ENCODE results near the gene PLA2G4E. TPM values are rescaled to one million over a fixed set of nuclear protein-coding genes. Genes with fewer than 3 reads are reported as not detected.

The PLA2G4E gene
- total RNA-seq, 8 experiments from 2014 or later: 0.08 to 0.52 (median 0.28) TPM; not detected in 4

DNA sequence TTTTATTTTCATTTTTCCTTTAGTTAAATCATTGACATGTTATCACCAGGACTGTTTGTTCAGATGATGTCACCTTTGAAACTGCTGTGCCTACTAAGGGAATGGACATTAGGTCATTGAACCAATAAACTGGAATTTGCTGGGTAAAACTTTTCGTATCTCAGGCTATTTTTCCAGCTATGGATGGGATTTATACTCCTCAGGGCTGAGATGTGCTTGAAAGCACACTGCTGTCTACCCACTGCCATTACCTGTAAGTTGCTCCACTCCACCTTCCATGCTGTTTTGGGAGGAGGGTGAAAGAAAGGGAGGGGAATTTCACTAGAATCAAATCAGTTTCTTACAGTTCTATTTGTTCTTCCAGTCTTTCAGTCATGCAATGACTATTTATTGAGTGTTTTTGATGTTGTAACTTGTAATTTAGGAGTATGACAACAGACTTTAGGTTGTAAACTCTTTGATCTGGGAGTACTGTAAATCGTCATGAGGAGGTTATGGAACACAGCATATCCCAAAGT lies 59.8 kb downstream of the PLA2G4E start:
- Histone ChIP-seq H3K4me3 (no peak overlapping the region), H3K27ac (no peak overlapping the region), H3K4me1 (replicated peaks in 1 of 2) (no peaks in the 10 kb centered on the region)
- peak in 1 of 8 experiments; percentile 34 for ATAC-seq (replicated peaks in 6 of 8)
- 0 to 94% (median 73%) methylated on average over 1 to 2 of the region's 2 CpGs for WGBS, 10 experiments
- in situ Hi-C loops (cut with MboI; ENCODE audit: low pct_unique_long_range_greater_than_20kb in 2 of 9, low sequenced_read_pairs in 9 of 9, unreplicated experiment in 9 of 9): no loop called here

GRCh38 chr15:41958002-41958420 lies 62.8 kb downstream of the PLA2G4E start:
- Histone ChIP-seq H3K27ac (no peak overlapping the region), H3K4me1 (replicated peaks in 1 of 2) (no peaks in the 10 kb centered on the region), H3K4me3 (no peak overlapping the region)
- in situ Hi-C loops (cut with MboI; ENCODE audit: low pct_unique_long_range_greater_than_20kb in 2 of 9, low sequenced_read_pairs in 9 of 9, unreplicated experiment in 9 of 9): no loop called here
- whole genome bisulfite sequencing, 10 experiments: 51 to 100% (median 81%) methylated on average over 1 to 7 of the region's 7 CpGs; no CpG with 5 or more reads in 1 of the 10 experiments
- ATAC-seq (replicated peaks in 6 of 8): no peak

DNA sequence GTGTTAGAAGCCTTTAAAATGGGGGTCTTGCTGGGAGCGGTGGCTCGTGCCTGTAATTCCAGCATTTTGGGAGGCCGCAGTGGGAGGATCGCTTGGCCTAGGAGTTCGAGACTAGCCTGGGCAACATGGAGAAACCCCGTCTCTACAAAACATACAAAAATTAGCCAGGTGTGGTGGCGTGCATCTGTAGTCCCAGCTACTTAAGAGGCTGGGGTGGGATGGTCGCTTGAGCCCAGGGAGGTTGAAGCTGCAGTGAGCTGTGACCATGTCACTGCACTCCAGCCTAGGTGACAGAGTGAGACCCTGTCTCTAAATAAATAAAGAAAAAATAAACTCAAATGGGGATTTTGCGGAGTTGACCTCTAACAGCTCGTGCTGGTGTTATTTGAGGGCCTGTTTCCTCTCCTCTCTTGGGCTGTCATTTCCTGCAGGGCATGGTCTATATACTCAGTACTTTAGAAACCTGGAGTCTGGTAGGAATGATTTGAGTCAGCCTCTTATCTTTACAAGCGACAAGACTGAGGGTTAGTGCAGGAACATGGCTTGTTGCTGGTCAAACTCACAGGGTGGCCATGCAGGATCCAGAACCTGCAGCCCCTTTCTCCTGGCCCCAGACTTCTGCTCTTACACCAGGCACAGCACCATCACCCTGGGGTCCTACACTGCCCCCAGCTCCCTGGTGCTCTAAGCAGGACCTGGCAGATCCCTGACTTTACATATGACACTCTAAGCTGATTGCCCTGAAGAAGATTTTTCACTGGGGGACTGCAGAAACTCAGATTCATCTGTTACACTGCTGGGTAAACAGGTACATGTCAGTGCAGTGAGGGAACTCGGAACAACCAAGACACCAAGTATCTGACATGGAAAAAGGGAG lies 63.6 kb downstream of the PLA2G4E start:
- no peak overlapping the region for H3K4me3 ChIP-seq
- WGBS, 10 experiments: 78 to 100% (median 95%) methylated on average over 1 to 12 of the region's 12 CpGs
- in situ Hi-C loops (cut with MboI; ENCODE audit: low pct_unique_long_range_greater_than_20kb in 2 of 9, low sequenced_read_pairs in 9 of 9, unreplicated experiment in 9 of 9): no loop called here
- no peaks in the 10 kb centered on the region for H3K4me1 ChIP-seq (replicated peaks in 1 of 2)
- ATAC-seq (replicated peaks in 6 of 8): no peak
- H3K27ac ChIP-seq: no peak overlapping the region

DNA sequence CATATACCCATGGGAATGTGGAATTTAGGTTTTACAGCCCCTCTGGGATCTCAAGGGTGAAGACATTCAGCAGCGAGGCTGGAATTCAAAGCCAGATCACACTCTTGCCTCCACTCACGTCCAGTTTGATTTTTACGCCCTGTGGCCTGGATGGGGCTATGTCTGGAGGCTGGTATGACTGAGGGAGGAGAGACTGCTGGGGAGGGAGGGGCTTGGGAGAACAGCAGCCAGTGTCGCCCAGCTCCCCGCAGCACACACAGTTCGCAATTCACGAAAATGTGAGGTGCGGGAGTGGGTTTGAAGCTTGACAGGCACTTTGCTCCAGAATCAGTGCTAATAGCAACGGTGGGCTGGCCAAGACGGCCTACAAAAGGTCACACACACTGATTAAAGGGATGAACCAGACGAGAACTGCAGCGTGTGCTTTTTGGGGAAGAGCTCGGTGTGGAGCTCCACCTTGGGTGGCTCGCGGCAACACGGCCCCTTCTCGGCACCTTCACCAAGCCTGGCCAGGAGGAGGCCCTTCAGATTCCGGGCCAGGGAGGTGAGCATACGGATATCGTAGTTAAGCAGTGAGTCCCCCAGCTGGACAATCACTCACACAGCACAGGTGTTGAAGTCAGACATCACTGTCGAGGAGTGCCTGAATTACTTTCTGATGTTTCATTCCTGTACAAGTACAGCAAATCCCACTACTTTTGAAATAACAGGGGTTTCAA lies 64.9 kb downstream of the PLA2G4E start:
- in situ Hi-C loops (cut with MboI; ENCODE audit: low pct_unique_long_range_greater_than_20kb in 2 of 9, low sequenced_read_pairs in 9 of 9, unreplicated experiment in 9 of 9): no loop called here
- WGBS, 10 experiments: 20 to 92% (median 60%) methylated on average over 1 to 10 of the region's 21 CpGs; no CpG with 5 or more reads in 4 of the 10 experiments

GRCh38 chr15:41955100-41955499 lies 65.7 kb downstream of the PLA2G4E start:
- 75 to 100% (median 93%) methylated on average over 1 to 5 of the region's 7 CpGs; no CpG with 5 or more reads in 1 of the 10 experiments for whole genome bisulfite sequencing, 10 experiments
- no peaks in the 10 kb centered on the region for H3K4me1 ChIP-seq (replicated peaks in 1 of 2)
- no peak overlapping the region for H3K27ac ChIP-seq
- H3K4me3 ChIP-seq: no peak overlapping the region
- ATAC-seq (replicated peaks in 6 of 8): no peak
- in situ Hi-C loops (cut with MboI; ENCODE audit: low pct_unique_long_range_greater_than_20kb in 2 of 9, low sequenced_read_pairs in 9 of 9, unreplicated experiment in 9 of 9): no loop called here

More for the DNA sequence above, 64.9 kb downstream of the PLA2G4E start:
- Histone ChIP-seq H3K4me3 (no peak overlapping the region), H3K4me1 (replicated peaks in 1 of 2) (no peaks in the 10 kb centered on the region), H3K27ac (no peak overlapping the region)
- peak in 3 of 8 experiments; percentile 16 to 28 (median 26) for ATAC-seq (replicated peaks in 6 of 8)

DNA sequence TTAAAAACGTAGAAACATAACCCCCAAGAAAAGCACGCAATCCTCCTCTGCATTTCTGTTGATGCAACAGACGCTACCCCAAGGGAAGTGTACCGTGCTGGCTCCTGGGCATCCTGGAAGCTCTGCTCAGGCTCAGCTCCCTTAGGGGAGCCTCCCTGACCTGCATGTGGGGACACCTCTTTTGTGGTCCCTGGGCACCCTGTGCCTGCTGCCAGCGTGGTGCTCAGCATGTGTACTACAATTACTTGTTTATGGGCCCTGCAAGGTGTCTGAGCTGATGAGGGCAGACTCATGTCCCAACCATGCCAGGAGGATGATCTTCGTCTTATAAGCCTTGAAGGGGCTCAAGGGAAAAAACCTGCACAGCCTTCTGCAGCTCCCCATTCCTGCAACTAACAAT lies 66.8 kb downstream of the PLA2G4E start:
- in situ Hi-C loops (cut with MboI; ENCODE audit: low pct_unique_long_range_greater_than_20kb in 2 of 9, low sequenced_read_pairs in 9 of 9, unreplicated experiment in 9 of 9): no loop called here

GRCh38 chr15:41952013-41952563 lies 68.8 kb downstream of the PLA2G4E start:
- Histone ChIP-seq H3K4me1 (replicated peaks in 1 of 2) (no peaks in the 10 kb centered on the region), H3K4me3 (no peak overlapping the region), H3K27ac (no peak overlapping the region)
- in situ Hi-C loops (cut with MboI; ENCODE audit: low pct_unique_long_range_greater_than_20kb in 2 of 9, low sequenced_read_pairs in 9 of 9, unreplicated experiment in 9 of 9): no loop called here
- 95 to 100% (median 96%) methylated on average over 1 to 9 of the region's 12 CpGs; no CpG with 5 or more reads in 4 of the 10 experiments for WGBS, 10 experiments
- ATAC-seq (replicated peaks in 6 of 8): no peak

More for the DNA sequence above, 66.8 kb downstream of the PLA2G4E start:
- Histone ChIP-seq H3K27ac (no peak overlapping the region), H3K4me3 (no peak overlapping the region), H3K4me1 (replicated peaks in 1 of 2) (no peaks in the 10 kb centered on the region)
- WGBS, 10 experiments: 75 to 100% (median 100%) methylated on average over 1 to 2 of the region's 6 CpGs; no CpG with 5 or more reads in 4 of the 10 experiments
- ATAC-seq (replicated peaks in 6 of 8): no peak

DNA sequence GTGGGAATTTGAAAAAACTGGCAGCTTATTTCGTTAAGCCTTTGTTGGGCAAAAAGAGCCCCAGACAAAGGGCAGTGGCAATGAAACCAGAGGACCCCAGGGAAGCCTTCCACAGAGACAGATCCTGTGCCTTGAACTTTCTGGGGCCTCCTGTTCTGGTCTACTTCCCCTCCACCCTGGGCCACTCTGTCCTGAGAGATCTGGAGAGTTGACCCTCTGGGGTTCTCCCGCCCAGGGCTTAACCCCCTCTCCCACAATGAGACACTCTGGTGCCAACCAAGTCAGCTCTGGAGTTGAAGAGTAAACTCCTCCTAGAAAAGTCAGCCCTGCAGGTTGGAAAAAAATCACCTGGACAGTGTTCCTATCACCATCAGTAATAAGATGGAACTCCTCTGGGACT lies 69.3 kb downstream of the PLA2G4E start:
- H3K27ac ChIP-seq: no peak overlapping the region
- H3K4me1 ChIP-seq (replicated peaks in 1 of 2): no peaks in the 10 kb centered on the region
- no peak overlapping the region for H3K4me3 ChIP-seq
- no peak for ATAC-seq (replicated peaks in 6 of 8)
- 0 to 100% (median 40%) methylated on average over 1 to 2 of the region's 2 CpGs; no CpG with 5 or more reads in 3 of the 10 experiments for WGBS, 10 experiments
- in situ Hi-C loops (cut with MboI; ENCODE audit: low pct_unique_long_range_greater_than_20kb in 2 of 9, low sequenced_read_pairs in 9 of 9, unreplicated experiment in 9 of 9): no loop called here

DNA sequence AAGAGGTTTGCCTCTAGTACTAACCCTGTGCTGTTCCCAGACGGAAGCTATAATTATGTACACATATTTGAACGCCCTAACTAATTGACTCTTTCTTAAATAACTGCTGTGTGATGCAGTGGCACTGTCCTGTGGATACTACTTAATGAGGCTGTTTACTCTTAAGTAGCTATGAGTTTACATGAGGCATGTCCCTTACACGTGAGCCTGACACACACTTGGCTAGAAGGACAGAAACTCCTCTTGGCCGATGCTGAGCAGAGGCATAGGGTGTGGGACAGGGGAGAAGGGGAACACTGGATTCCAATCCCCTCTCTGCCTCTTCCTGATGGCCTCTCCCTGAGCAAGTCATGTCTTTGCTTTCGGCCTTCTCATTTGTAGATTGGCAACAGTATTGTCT lies 70.4 kb downstream of the PLA2G4E start:
- no peak overlapping the region for H3K4me3 ChIP-seq
- no peaks in the 10 kb centered on the region for H3K4me1 ChIP-seq (replicated peaks in 1 of 2)
- WGBS, 10 experiments: 0 to 100% (median 76%) methylated on average over 1 to 5 of the region's 5 CpGs; no CpG with 5 or more reads in 4 of the 10 experiments
- in situ Hi-C loops (cut with MboI; ENCODE audit: low pct_unique_long_range_greater_than_20kb in 2 of 9, low sequenced_read_pairs in 9 of 9, unreplicated experiment in 9 of 9): no loop called here
- no peak overlapping the region for H3K27ac ChIP-seq
- peak in 3 of 8 experiments; percentile 67 to 76 (median 70) for ATAC-seq (replicated peaks in 6 of 8)

DNA sequence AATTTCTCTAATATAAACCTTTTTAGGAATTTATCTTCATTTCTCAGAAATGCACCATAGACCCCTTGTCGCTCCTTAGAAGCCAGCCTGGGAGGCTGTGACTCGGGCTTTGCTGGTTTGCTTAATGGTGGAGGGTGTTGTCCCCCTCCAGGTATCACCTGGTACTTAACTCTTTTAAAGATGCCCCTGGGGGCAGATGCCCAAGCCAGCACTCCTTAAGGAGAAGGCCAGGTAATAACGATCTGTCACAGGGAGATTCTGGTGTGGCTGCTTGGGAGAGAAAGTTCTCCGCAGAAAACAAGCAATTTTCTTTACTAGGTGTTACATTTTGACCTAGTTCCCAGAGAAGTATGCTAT lies 70.7 kb downstream of the PLA2G4E start:
- H3K27ac ChIP-seq: no peak overlapping the region
- in situ Hi-C loops (cut with MboI; ENCODE audit: low pct_unique_long_range_greater_than_20kb in 2 of 9, low sequenced_read_pairs in 9 of 9, unreplicated experiment in 9 of 9): no loop called here

GRCh38 chr15:41949401-41950126 lies 71.3 kb downstream of the PLA2G4E start:
- 67 to 100% (median 94%) methylated on average over 1 to 5 of the region's 5 CpGs for WGBS, 10 experiments
- Histone ChIP-seq H3K27ac (no peak overlapping the region), H3K4me1 (replicated peaks in 1 of 2) (no peaks in the 10 kb centered on the region), H3K4me3 (no peak overlapping the region)
- in situ Hi-C loops (cut with MboI; ENCODE audit: low pct_unique_long_range_greater_than_20kb in 2 of 9, low sequenced_read_pairs in 9 of 9, unreplicated experiment in 9 of 9): no loop called here
- ATAC-seq (replicated peaks in 6 of 8): peak in 1 of 8 experiments; percentile 83

More for the DNA sequence above, 70.7 kb downstream of the PLA2G4E start:
- Histone ChIP-seq H3K4me3 (no peak overlapping the region), H3K4me1 (replicated peaks in 1 of 2) (no peaks in the 10 kb centered on the region)
- WGBS, 10 experiments: 62 to 100% (median 86%) methylated on average over 2 to 4 of the region's 4 CpGs; no CpG with 5 or more reads in 4 of the 10 experiments
- no peak for ATAC-seq (replicated peaks in 6 of 8)

GRCh38 chr15:41948490-41948889 lies 72.4 kb downstream of the PLA2G4E start:
- Histone ChIP-seq H3K4me1 (replicated peaks in 1 of 2) (no peaks in the 10 kb centered on the region), H3K27ac (no peak overlapping the region), H3K4me3 (no peak overlapping the region)
- in situ Hi-C loops (cut with MboI; ENCODE audit: low pct_unique_long_range_greater_than_20kb in 2 of 9, low sequenced_read_pairs in 9 of 9, unreplicated experiment in 9 of 9): no loop called here
- WGBS, 10 experiments: 75 to 100% (median 92%) methylated on average over 2 to 3 of the region's 3 CpGs; no CpG with 5 or more reads in 3 of the 10 experiments
- ATAC-seq (replicated peaks in 6 of 8): no peak

Data from motor neuron (in vitro differentiated cells).